GM21515 (cell line): Measurements from ENCODE around the gene BAIAP2.

Source experiments
- ATAC-seq: cut with Tn5 transposase; IDR thresholded peaks from one replicate; pipeline ENCODE4 v1.9.1; 2021; ENCODE audit not compliant: unreplicated experiment

BAIAP2 gene

GRCh38 chr17:81034779-81035520 lies at the start of gene BAIAP2:
TSS of gene BAIAP2 (plus strand) at chr17:81035151. CDS start at chr17:81035255, 104 bp downstream.
- peak; percentile 55 for ATAC-seq

GRCh38 chr17:80986046-80986445 lies 48.9 kb upstream of the BAIAP2 start:
- ATAC-seq, result no peak

- no peak for ATAC-seq
These were observed 48.0 kb upstream of the BAIAP2 start for GRCh38 chr17:80986816-80987475.

DNA sequence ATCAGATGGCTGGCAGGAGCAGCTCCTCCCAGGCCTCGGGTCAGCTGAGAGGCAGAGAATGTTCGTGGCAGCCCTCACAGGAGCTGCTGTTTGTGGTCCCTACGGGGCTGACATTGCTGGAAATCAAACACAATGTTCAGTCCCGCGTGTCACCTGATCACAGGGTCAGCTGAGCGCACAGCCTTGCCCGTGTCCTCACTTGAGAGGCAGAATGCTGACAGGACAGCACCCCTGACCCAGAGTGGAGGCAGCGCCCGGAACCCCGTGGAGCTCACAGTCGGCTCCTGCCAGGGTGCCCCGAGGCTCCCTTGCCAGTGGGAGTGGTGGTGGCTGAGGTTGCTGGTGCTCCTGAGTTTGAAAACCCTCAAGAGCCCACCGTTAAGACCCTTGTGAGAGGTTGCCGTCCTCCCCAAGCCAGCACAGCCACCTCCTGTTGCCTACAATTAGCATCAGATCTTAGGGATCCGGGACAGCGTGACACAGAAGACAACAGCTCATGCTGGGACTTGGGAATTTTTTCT lies 47.0 kb upstream of the BAIAP2 start:
- no peak for ATAC-seq

- ATAC-seq, result no peak
These were observed 45.4 kb upstream of the BAIAP2 start for GRCh38 chr17:80989586-80989913.

DNA sequence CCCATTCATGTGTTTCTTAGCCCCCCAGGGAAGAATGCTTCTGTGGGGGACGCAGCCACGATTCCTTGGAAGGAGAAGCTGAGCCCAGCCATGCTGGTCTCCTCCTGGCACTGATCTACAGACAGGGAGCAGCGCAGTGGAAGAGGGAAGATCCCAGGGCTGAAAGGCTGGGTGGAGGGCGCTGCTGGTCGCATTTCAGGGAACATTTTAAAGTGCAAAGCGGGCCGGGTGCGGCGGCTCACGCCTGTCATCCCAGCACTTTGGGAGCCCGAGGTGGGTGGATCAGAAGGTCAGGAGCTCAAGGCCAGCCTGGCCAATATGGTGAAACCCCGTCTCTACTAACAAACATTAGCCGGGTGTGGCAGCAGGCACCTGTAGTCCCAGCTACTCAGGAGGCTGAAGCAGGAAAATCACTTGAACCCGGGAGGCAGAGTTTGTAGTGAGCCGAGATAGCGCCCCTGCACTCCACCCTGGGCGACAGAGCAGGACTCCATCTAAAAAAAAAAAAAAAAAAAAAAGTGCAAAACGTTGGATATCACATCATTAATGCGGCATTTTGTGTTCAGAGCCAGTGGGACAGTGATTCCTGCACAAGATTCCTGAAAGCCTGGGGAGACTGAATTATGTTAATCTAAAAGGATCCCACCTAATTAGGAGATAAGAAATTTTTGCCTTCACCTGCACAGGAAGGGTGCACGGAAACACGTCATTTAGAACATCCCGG lies 43.9 kb upstream of the BAIAP2 start:
- ATAC-seq, result no peak

DNA sequence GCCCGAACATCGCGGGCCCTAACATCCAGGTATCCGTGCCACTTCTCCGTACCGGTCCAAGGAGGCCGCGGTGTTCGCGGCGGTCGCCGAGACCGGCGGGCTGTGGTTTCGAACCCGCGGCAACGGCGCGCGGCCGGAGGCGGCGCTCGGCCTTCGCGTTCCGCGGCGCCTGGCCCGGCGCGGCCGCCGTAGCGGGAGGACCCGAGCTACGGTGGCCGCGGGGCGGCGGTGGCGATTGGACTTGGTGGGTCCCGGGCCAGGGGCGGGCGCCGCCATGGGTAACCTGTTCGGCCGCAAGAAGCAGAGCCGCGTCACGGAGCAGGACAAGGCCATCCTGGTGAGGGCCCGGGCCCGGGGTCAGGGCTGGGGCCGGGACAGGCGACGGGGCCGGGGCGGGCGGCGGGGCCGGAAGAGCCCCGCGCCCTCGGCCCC lies 43.3 kb upstream of the BAIAP2 start, which contains the start of gene CHMP6:
Gene CHMP6 (plus strand): TSS at position 197 of the 432 bp plus-strand sequence. CDS start 78 bp downstream, at position 275.
- ATAC-seq, result no peak

DNA sequence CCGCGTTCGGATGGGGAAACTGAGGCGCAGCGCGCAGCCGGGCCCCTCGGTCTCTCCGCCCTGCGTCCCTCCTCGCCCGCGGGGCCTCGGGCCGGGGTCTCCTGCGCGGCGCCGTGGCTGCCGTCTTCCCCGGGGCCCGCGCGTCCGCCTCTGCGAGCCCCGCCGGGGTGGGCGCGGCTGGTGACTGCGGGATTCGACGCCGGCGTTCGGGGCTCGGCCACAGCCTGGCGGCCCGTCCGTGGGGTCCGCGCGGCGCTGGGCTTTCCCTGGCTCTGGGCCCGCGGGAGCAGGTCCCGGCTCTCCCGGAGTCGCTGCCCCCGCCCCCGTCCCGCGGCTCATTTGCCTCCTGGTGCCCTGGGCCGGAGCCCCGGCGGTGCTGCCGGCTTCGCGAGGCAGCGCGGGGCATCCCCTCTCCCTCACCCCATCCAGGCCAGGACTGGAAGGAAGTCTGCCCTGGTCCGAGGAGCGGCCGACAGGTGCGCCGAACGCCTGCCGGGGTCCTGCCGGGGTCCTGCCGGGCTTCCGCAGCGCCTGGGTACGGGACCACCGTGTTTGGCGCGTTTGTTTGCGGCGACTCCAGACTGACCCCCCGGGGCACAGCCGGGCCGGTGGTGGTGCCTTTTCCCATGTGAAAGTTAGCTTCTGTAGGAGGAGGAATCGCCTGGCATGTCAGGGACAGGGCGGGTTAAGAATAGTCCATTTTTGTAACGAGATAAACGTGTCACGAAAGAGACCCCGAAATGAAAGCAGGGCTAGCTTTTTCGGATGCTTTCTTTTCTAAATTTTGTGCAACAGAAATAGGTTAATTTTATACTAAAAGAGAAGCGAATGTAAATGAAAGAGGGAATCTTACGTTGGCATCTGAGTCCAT lies 42.6 kb upstream of the BAIAP2 start:
- ATAC-seq, result no peak

GRCh38 chr17:80992948-80993624 lies 41.9 kb upstream of the BAIAP2 start:
- ATAC-seq, result no peak

DNA sequence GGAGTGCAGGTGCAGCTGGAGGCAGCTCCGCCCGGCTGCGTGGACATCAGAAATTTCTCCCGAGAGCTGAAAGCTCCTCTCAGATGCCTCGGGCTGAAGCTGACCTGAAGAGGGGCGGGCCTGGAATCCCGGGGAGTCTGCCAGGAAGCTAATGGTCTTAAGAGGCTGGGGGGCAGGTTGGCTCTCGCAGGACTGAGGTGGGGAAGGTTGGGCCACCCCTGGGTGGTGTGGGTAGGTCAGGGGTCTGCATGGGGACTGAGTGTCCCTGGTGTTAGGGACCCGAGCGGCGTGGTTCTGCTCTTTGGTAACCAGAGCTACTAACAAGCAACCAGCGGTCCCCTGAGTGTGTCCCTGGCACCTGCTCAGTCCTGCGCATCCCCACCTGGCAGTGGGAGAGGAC lies 39.8 kb upstream of the BAIAP2 start:
- no peak for ATAC-seq

DNA sequence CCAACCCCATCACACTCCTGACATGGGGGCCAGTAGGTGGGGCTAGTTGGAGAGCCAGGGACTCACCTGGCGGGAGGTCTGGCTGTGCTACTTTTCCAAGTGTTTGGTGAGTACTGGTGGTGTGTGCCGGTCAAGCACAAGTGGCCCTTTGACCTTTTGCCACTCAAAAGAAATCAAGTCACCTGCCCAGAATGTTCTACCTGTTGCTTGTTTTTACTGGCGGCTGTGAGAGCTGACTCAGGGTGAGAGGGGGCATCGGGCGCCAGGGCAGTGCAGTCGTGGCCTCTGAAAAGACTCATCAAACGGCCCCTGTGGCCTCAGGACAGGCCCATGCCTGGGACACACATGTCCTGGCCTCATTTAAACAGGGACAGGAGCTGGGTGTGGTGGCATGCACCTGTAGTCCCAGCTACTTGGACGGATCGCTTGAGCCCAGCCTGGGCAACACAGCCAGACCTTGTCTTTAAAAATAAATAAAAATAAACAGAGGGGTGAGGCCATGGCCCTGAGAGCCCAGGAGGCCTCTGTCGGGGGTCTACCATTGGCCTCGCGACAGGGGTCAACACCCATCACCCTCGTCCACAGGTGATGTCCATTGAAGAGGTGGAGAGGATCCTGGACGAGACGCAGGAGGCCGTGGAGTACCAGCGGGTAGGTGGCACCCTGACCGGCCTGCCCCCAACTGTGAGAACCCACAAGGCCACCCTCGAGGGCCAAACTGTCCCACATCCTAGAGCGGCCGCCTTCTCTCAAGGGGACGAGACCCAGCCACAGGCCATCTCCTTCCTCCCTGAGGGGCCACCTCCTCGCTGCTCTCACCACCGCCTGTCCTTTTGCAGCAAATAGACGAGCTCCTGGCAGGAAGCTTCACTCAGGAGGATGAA lies 38.3 kb upstream of the BAIAP2 start:
- no peak for ATAC-seq

DNA sequence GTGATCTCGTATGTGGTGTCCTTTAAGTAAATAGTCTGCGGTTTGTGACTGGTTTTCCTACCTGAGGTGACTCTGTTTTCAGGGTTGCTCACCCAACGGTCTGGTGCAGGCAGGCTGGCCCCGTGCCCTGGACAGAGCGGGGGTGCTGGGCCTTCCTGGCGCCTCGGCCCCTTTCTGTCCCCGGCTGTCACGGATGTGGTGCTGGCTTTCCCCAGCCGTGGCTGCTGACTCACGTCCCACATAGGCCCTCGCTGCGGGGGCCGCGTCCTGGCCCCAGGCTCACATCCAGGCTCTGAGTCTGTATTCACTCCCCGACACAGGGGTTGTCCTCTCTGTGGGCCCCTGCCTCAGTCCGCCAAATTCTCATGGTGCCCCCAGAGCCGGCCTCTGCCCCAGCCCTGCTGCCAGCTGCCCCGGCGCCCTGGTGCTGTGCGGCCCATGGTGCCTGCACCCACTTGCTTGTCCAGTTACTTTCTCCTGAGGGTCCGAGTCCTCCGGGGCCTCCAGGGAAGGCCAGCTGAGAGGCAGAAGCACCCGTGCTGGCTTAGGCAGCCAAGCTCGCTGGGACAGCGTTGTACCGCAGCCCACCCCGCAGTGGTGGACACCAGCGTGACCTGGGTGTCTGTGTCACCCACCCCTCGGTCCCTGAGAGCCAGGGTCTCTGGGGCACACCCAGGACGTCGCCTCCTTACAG lies 37.4 kb upstream of the BAIAP2 start:
- ATAC-seq, result no peak

GRCh38 chr17:80998118-80998747 lies 36.7 kb upstream of the BAIAP2 start:
- ATAC-seq, result no peak

GRCh38 chr17:80998748-80999535 lies 36.0 kb upstream of the BAIAP2 start:
- ATAC-seq, result no peak

GRCh38 chr17:80999536-81000333 lies 35.2 kb upstream of the BAIAP2 start:
- no peak for ATAC-seq

GRCh38 chr17:81000334-81000630 lies 34.7 kb upstream of the BAIAP2 start:
- no peak for ATAC-seq
